Ureter (tissue), 1 donor: ENCODE measurements around the gene STK11IP. TPM values are rescaled to one million over a fixed set of nuclear protein-coding genes. Genes with fewer than 3 reads are reported as not detected.
A peak's percentile ranks its signal among the peaks of the same experiment; 100 is the strongest.

ENCODE experiments used
- DNase-seq: peaks from one replicate; pipeline ENCODE4 v3.0.0-alpha.2; 2020; ENCODE audit warnings: low spot score
- total RNA-seq: library from RNA; stranded (reverse); gene quantifications from one replicate; pipeline ENCODE4 v1.2.4, GENCODE V29; 2023
- donor health status: DM: yes; HTN: yes; CAD: no.

STK11IP gene
- total RNA-seq, 1 donor from 2014 or later, result 39.5 TPM

DNA sequence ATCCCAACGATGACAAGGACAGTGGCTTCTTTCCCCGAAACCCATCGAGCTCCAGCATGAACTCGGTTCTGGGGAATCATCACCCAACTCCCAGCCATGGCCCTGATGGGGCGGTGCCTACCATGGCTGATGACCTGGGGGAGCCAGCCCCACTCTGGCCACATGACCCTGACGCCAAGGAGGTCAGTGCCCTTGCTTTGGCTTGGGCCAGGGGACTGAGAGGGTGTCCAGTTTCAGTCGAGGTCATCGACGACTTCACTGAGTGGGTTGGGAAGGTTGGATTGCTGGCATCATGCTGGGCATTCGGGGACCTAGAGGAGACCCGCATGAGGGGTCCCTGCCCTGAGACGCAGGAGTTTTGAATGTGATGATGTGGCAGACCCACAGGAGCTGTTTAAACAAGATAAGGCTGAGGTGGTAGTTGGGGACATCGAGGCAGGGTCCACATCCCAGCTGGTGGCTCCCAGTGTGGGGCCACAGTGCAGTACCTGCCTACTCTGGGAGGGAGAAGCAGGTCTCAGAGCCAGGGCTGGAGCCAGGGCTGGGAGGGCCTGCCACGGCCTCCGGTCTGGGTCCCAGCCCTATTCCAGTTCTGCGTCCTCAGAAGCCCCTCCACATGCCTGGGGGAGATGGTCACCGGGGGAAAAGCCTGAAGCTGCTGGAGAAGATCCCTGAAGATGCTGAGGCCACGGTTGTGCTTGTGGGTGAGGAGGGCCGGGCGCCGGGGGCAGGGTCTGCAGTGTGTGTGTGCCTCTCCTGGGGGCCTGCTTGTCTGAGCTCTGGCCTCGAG lies 35.8 kb downstream of the STK11IP start:
- DNase-seq, result peak; percentile 40

DNA sequence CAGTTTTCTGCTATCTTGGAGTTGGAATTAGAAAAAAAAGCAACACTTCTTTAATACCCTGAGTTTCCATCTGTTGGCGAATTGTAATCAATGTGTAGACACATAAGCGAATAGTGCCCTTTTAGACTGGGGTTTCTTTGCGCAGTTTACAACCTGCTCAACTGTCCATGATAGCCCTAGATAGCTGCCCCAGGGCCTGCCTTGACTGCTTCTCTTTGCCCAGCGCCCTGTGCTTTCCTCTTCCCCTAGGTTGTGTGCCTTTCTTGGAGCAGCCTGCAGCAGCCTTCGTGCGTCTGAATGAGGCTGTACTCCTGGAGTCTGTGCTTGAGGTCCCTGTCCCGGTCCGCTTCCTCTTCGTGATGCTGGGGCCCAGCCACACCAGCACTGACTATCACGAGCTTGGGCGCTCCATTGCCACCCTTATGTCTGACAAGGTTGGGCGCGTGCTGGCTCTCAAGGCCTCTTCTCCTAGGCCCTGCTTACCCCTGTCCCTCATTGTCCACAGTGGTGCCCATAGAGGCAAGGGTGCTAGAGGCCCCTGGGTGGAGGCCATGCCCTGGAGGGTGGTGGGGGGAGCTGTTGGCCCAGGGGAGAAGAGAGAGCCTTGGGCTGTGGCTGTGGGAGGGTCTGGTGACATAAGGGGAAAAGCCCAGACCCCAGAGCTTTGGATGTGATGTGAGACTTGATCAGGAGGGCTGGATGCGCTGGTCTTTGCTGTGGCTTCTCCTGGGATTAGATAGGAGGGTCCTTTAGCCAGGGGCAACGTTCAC lies 36.7 kb downstream of the STK11IP start:
- DNase-seq, result peak; percentile 37

DNA sequence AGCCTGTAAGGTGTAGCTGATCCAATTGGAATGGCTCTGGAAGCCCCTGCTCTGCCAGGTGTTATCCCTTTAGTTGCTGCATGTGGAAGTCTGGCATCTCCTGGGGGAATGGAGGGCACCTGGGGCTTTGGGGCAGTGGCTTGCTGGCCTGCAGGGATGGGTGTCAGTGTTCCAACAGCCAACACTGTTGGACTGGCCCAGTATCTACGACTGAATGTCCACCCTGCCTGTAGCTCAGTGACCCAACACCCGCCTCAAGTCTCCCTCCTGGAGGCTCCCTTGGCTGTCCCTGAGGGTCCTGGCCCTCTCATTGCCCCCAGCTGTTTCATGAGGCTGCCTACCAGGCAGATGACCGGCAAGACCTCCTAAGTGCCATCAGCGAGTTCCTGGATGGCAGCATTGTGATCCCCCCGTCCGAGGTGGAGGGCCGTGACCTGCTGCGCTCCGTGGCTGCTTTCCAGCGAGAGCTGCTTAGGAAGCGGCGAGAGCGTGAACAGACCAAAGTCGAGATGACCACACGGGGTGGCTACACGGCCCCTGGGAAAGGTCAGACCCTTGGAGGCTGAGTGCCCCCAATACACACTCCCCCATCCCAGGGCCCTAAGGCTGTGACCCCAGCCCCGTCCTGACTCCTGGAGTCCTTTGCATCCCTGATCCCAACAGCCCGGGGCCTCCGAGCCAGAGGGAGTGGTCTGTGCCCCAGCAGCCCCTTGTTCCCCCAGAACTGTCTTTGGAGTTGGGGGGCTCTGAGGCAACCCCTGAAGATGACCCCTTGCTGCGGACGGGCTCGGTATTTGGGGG lies 37.5 kb downstream of the STK11IP start:
- peak; percentile 38 for DNase-seq

- peak; percentile 35 for DNase-seq
These were observed 38.7 kb downstream of the STK11IP start for GRCh38 chr2:219636144-219636915.

GRCh38 chr2:219636941-219637841 lies 39.5 kb downstream of the STK11IP start:
- DNase-seq, result peak; percentile 32

DNA sequence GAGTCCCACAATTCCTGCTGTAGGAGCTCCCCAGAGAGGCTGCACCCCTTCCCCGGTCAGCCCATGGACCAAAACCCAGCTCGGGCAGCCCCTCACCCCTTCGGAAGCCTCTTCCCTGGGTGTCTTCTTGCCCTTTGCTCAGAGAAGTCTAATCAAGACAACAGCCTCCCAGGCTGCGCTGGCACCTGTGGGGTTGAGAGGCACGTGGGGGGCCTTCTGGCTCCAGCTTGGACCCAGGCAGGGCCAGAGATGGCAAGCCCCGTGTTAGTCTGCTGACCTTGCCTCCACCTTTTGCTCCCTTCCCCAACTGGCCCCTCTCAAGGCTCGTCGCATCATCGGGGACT lies 40.2 kb downstream of the STK11IP start:
- DNase-seq, result peak; percentile 40

DNA sequence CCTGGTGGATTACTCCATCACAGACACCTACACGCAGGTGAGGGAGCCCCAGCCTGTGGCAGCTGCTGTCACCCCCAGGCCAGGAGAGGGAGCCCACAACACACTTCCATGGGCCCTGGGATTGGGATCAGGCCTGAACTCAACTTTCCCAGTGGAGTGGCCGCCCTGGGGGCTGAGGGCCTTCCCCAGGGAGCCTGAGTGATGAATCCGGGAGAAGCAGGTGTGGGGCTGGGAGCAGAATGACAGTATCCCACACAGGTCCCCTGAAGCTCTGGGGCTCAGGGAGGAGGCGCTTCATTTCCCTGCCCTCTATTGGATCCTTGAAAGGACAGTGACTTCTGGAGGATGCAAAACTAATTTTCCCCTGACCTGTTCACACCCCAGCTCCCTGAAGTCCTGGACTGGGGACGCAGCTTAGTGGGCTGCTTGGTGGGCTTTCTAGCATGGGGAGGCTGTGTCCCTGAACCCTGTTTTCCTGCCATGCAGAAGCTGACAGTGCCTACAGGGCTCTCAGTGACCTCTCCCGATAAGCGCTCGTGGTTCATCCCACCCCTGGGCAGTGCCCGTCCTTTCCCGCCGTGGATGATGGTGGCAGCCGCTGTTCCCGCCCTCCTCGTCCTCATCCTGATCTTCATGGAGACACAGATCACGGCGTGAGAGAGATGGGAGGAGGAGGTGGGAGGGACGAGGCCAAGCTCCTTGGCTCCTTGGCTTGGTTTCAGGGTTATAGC lies 40.7 kb downstream of the STK11IP start:
- peak; percentile 41 for DNase-seq

DNA sequence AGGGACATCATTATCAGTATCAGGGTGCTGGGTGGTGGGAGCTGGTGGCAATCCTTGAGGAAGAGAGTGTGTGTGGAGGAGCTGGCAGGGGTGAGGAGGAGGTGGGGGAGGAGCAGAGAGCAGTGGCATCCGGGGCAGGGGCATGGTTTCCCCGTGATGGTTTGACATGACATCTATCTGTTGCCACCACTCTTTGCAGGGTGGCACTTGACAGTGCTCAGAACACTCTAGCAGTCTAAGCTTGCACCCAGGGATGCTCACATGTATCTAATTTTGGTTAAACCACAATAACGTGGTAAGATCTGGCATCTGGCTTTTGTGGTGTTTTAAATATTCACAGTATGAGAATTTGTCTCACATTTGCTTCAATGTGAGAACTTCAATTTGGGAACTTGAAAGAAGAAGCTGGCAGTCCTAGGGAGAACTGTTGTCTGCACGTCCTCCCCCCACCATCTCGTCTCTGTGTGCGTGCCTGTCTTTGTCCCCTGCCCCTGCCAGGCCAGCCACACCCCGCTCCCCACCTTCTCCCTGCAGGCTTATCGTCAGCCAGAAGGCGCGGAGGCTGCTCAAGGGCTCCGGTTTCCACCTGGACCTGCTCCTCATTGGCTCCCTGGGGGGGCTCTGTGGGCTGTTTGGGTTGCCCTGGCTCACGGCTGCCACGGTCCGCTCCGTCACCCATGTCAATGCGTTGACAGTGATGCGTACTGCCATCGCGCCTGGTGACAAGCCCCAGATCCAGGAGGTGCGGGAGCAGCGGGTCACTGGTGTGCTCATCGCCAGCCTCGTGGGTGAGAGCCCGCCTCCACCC lies 41.5 kb downstream of the STK11IP start:
- DNase-seq, result peak; percentile 37

DNA sequence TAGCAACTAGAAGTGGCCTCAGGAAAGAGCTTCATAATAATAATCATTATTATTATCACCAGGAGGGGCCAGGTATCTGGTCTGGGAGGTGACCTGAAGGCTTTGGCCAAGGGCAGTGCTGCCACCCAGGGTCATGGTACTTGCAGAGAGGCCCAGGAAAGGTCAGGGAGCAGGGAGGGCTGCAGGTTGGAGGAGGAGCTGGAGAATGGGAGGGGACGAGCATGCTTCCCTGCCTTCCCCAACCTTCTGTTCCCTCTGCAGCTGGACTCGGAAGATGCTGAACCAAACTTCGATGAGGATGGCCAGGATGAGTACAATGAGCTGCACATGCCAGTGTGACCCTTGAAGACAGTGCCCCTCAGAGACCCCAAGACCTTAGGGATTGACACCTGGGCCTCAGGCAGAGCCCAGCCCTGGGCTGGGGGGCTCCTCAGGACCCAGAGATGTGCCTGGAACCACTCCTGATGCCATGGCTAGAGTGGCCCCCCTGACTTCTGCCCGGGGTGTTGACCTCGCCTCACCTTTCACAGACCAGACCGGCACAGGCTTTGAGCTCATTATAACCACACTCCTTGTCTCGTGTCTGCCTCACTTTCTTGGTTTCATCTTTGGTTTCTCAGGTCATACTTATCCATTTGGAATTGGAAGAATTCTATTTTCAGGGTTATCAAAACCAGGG lies 43.9 kb downstream of the STK11IP start:
- peak; percentile 43 for DNase-seq

- peak; percentile 42 for DNase-seq
These were observed 44.4 kb downstream of the STK11IP start for GRCh38 chr2:219642069-219642454.

GRCh38 chr2:219642465-219643083 lies 44.9 kb downstream of the STK11IP start:
- DNase-seq, result peak; percentile 98

DNA sequence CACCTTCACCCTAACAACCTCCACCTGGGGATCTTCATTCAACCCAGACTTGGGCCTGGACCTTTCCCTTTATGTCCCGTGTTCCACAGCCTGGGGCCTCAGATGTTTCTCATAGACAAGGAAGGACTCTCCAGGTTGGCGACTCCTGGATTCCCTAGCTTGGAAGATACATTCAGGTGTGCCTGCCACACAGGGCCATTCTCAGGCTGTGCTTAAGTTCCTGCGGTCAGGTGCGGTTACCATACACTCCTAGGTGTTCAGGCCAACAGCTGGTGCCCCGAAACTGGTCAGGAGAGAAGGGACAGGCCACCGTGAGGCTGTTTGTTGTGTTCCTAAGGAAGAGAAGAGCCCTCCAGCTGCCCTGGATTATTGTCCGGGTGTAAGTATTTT lies 45.4 kb downstream of the STK11IP start:
- DNase-seq, result no peak

DNA sequence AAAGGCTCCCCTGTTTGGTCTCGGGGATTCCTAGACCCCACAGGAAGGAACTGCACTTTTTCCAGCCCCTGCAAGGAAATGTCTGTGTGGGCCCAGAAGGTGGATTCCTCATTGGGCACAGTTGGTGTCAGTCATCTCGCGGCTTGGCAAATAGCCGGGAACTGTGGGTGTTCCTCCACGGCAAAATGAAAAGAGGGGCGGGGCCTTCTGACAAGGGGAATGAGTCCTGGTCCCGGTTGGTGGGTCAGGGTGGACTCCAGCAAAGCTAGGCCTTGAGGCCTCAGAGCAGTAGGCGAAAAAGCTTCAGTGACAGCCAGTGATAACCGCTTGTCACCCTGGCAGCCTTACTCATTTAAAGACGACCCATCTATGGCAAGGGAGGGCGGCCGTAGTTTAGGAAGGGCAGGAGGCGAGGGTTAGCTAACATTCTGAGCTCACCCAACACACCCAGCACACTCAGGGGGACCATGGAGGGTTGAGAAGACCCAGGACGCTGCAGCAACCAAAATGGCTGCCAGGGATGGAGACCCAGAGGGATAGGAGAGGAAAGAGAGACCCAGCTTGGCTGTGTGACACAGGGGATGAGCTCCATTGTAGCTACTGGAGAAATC lies 46.2 kb downstream of the STK11IP start:
- peak; percentile 44 for DNase-seq

DNA sequence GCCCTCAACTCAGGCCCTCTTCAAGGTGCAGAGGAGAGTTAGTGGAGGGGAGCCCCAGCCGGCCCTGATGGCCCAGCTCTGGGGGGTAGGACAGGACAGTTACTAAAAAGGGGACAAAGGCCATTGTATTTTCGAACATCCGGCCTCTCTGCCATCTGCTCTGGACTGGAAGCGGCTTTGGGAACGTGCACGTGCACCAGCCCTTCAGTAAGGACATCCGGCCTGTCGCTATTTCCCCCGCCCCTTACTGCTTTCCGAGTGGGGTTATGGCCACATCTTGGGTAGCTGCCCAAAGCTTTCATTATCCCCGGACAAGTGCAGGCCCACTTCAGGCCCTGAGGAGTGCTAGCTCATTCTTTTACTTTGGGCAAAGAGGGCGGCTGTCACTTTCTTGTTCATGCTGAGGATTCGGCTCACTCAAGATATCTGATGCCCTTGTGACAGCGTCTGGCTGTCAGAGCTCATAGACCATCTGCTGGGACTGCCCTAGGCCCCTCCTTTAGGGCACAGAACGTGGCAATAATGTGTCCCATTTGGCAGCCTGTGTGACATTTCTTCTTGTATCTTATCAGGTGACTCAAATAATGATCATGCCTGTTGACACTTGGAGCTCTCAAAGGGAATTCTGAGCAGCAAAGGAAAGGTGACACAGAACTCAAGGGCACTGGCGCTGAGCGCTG lies 47.3 kb downstream of the STK11IP start:
- peak; percentile 44 for DNase-seq

- peak; percentile 45 for DNase-seq
These were observed 48.2 kb downstream of the STK11IP start for GRCh38 chr2:219645631-219646527.

- no peak for DNase-seq
These were observed 50.5 kb downstream of the STK11IP start for GRCh38 chr2:219648176-219648575.
